GM18520 (cell line): Measurements from ENCODE around the gene HTR3A.

Source experiments
- ATAC-seq: cut with Tn5 transposase; IDR thresholded peaks from one replicate; pipeline ENCODE4 v1.9.1; 2021; ENCODE audit not compliant: unreplicated experiment

Gene HTR3A

GRCh38 chr11:114016986-114017385, 42.1 kb downstream of the HTR3A start:
- no peak for ATAC-seq

- ATAC-seq = no peak
Observed at GRCh38 chr11:114017723-114018122, 42.8 kb downstream of the HTR3A start.

DNA sequence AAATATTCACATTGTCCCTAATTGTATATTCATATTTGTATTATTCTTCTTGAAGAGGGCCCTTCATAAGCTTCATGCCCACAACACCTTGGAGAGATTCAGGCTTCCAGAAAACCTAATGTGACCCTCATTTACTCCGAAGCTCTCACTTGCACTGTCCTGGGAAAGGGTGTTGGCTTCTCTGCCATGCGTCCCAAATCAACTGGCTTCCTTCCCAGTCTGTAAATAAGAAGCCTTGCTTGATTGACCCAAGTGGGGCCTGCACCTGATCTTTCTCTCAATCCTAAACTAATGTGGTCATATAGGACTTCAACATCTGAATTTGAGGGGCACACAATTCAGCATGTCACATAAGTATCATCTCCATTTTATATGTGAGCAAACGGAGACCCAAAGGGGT, 44.1 kb downstream of the HTR3A start:
- ATAC-seq = no peak

GRCh38 chr11:114019574-114019973, 44.7 kb downstream of the HTR3A start:
- ATAC-seq = no peak

GRCh38 chr11:114025329-114025907, 50.5 kb downstream of the HTR3A start:
- ATAC-seq = no peak

GRCh38 chr11:114026355-114026754, 51.4 kb downstream of the HTR3A start:
- ATAC-seq = no peak

- ATAC-seq = no peak
Observed at GRCh38 chr11:114027391-114027790, 52.5 kb downstream of the HTR3A start.

GRCh38 chr11:114027926-114028325, 53.0 kb downstream of the HTR3A start:
- ATAC-seq = no peak

DNA sequence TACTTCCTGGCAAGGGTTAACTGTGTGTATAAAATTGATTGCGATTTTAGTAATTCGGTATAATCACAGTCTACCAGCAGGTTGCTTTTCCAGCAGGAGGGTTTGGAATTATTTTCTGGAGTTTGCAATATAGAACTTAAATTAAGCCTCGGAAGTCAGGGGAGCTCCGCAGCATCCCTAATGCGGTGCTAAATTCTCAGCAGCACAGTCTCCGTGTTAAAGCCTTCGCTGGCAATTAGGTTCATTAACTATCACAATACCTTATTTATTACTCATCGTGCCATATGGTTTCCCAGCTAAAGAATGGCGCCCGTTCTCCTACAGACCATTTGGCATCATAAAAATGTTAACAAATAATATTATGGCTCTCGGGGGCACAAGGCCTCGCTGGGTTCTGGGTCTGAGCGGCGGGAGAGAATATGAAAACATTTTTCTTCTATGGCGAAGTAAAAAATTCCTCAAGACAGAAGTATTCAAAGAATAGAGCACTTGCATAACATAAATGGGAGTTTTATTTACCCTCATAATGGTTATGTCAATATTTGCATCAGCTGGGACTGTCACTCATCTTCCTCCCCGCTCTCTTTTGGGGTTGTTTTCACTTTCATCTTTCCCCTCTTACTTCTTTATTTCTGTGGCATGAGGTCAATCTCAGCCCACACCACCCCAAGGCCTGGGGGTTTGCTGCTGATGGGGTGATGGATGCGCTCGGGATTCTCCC, 56.5 kb downstream of the HTR3A start:
- ATAC-seq = no peak

DNA sequence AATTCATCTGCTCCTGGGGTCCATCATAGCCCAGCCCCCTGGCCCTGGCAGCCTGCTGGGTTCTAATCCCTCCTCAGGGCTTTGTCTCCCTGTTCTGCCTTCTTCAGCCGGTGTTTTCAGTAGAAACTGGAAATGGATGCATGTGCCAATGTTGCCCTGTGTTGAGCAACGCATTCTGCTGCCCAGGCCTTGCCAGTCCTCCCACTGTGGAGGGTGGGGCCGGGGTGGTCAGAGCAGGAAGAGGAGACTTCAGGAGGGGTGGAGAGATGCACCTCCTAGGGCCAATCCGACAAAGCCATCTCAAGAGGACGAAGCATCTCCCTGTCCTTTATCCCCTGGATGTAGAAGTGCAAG, 57.0 kb downstream of the HTR3A start:
- ATAC-seq = no peak

DNA sequence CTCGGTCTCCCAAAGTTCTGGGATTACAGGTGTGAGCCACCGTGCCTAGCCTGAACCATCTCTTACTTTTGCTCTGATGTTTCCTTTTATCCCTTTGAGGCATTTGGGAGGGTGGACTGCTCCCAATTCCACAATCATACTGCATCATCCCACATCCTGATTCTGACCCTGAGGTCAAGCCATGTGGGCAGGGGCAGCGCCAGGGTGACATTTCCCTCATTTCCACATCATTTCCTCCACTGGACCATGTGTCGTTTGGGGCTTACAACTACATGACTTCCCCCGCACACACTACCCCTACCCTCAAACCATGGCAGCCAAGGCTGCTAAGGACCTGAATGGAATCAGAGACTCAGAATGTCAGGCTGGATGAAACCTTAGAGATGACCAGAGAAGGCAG, 58.2 kb downstream of the HTR3A start:
- no peak for ATAC-seq

GRCh38 chr11:114033572-114033971, 58.7 kb downstream of the HTR3A start:
- no peak for ATAC-seq

- no peak for ATAC-seq
Observed at GRCh38 chr11:114034956-114035355, 60.0 kb downstream of the HTR3A start.

DNA sequence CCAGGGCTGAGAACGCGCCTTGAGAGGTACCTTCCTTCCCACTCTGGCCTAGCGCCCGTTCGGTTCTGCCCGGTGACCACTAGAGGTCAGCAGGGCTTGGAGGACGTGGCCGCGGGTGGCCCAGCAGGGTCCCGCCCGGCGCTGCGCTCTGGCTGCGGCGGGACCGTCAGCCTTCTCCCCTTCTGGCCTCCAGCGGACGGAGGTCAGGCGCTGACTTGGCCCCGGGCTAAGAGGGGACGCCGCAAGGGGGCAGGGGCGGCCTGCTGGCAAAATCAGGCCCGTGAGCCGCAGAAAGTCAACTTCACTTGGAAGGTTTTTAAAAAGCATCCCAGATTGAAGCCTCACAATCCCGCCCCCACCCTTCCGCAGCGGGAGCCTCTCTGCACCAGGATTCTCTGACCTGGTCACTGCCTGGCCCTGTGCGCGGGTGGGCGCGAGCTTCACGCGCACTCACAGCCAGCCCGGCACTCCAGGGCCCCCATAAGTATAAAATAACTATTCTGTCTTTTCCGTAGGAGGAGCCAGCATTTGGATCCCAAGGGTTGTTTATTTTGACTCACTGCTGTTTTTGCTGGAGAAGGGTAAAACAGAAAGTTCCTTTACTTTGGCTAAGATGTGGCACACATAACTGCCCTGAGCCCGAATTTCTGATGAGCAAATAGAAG, 61.4 kb downstream of the HTR3A start:
- ATAC-seq = no peak

GRCh38 chr11:114036958-114037357, 62.0 kb downstream of the HTR3A start:
- no peak for ATAC-seq

GRCh38 chr11:114039551-114039950, 64.6 kb downstream of the HTR3A start:
- ATAC-seq = no peak
